Ascending aorta (tissue), 2 donors: ENCODE data around the gene SEPTIN10. TPM values are rescaled to one million over a fixed set of nuclear protein-coding genes. Genes with fewer than 3 reads are reported as not detected.

Source experiments
- DNase-seq, 2 donors: peaks; one replicate each; pipeline ENCODE4 v3.0.0-alpha.2; 2019; ENCODE audit warnings: low spot score in 2 of 2
- H3K27ac ChIP-seq, 2 donors: fragments of 200-600 bp; sonication (generic); one replicate each; pipeline ENCODE4 v1.5.1; 2016 to 2017; ENCODE audit warnings: mild to moderate bottlenecking in 1 of 2
- H3K27me3 ChIP-seq: fragments of 200-600 bp; sonication (generic); one replicate; pipeline ENCODE4 v1.5.1; 2017
- H3K36me3 ChIP-seq, 2 donors: fragments of 200-600 bp; sonication (generic); one replicate each; pipeline ENCODE4 v1.5.1; 2016
- H3K4me1 ChIP-seq, 2 donors: fragments of 200-600 bp; sonication (generic); one replicate each; pipeline ENCODE4 v1.5.1; 2016 to 2017; ENCODE audit warnings: mild to moderate bottlenecking in 1 of 2
- H3K4me3 ChIP-seq, 2 donors: fragments of 200-600 bp; sonication (generic); one replicate each; pipeline ENCODE4 v1.5.1; 2016 to 2017; ENCODE audit warnings: mild to moderate bottlenecking in 1 of 2
- H3K9me3 ChIP-seq, 2 donors: fragments of 200-600 bp; sonication (generic); one replicate each; pipeline ENCODE4 v1.5.1; 2016
- intact Hi-C: fragments of 100-400 bp; cut with DNase I; formaldehyde crosslinking; loops from one replicate; pipeline ENCODE4 v1.15.1; 2023
- total RNA-seq: library from RNA; depleted of rRNA; stranded (reverse); fragments of >200 nt; gene quantifications from one replicate; pipeline ENCODE4 v1.1.0, GENCODE V29; 2016
- TF ChIP-seq, protein P1 (sequence below), 3 experiments: fragments of 200-600 bp in 2 of 3; fragments of 450-650 bp in 1 of 3; sonication (generic) in 2 of 3; IDR thresholded peaks; one replicate each; pipeline ENCODE4 v1.5.1; 2016 to 2019; ENCODE audit warnings: antibody characterized with exemption in 3 of 3, mild to moderate bottlenecking in 1 of 3, moderate library complexity in 1 of 3

SEPTIN10 gene
- total RNA-seq, 1 donor from 2014 or later = 59.0 TPM

DNA sequence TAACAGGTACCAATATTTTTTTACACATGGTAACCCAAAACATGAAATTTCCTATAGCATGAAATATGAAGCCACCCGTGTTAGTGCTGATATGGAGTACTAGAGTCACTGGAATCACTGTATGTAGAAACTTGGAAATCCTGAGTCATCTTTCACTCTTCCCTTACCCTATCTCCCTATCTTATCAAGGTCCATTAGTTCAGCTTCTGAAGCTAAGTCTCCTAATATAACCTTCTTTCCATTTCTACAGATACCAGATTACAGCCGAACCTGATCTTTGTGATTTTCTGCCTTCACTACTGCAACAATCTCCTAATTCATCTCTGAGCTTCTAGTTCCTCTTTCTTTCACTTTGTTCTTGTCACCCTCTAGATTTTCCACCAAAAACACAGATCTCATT is 59.0 kb downstream of the SEPTIN10 start:
- H3K27me3 ChIP-seq = no peaks in the 10 kb centered on the region
- no peaks in the 10 kb centered on the region for H3K4me1 ChIP-seq
- no peak overlapping the region for H3K27ac ChIP-seq
- no peak overlapping the region for H3K4me3 ChIP-seq
- intact Hi-C loops = no loop called here
- peaks cover 8 to 22% of the 10 kb centered on the region in 2 donors for H3K36me3 ChIP-seq
- H3K9me3 ChIP-seq = no peaks in the 10 kb centered on the region
- TF ChIP-seq, protein P1, sequence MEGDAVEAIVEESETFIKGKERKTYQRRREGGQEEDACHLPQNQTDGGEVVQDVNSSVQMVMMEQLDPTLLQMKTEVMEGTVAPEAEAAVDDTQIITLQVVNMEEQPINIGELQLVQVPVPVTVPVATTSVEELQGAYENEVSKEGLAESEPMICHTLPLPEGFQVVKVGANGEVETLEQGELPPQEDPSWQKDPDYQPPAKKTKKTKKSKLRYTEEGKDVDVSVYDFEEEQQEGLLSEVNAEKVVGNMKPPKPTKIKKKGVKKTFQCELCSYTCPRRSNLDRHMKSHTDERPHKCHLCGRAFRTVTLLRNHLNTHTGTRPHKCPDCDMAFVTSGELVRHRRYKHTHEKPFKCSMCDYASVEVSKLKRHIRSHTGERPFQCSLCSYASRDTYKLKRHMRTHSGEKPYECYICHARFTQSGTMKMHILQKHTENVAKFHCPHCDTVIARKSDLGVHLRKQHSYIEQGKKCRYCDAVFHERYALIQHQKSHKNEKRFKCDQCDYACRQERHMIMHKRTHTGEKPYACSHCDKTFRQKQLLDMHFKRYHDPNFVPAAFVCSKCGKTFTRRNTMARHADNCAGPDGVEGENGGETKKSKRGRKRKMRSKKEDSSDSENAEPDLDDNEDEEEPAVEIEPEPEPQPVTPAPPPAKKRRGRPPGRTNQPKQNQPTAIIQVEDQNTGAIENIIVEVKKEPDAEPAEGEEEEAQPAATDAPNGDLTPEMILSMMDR (IDR thresholded peaks at IDR 0.05) = no peak
- DNase-seq = no peak

DNA sequence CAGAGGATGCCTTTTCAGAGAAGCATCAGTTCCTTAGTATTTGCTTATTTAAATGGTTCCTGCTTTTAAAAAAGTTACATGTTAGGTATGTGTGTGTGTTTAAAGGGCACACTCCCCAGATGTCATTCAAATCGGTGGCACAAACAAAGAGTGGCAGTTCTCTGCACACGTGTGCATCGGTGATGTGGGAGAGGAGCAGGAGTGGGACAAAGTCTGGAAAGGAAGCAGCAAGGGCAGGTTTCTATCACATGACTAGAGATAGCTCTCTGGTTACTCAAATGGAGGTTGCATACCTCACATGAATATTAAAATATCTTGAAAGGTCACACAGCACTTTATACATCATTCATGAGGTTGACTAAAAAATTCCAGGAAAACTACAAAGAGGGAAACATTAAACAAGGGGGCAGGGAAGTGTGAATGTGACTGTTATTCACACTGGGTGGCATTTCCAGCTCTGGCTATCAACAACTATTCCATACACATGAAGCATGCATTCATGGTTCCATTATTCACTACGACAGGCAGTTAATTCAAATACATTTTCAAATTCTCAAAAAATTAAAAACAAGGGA is 64.7 kb downstream of the SEPTIN10 start:
- H3K9me3 ChIP-seq = no peaks in the 10 kb centered on the region
- H3K4me3 ChIP-seq = no peak overlapping the region
- no peaks in the 10 kb centered on the region for H3K27me3 ChIP-seq
- peaks cover 8 to 24% of the 10 kb centered on the region in 2 donors for H3K36me3 ChIP-seq
- DNase-seq = no peak
- TF ChIP-seq, protein P1 (IDR thresholded peaks at IDR 0.05) = no peak
- intact Hi-C loops = no loop called here
- peaks cover 0 to 3% of the 10 kb centered on the region in 2 donors for H3K4me1 ChIP-seq
- H3K27ac ChIP-seq = peak overlapping the region in 1 of 2 donors; percentile 8

DNA sequence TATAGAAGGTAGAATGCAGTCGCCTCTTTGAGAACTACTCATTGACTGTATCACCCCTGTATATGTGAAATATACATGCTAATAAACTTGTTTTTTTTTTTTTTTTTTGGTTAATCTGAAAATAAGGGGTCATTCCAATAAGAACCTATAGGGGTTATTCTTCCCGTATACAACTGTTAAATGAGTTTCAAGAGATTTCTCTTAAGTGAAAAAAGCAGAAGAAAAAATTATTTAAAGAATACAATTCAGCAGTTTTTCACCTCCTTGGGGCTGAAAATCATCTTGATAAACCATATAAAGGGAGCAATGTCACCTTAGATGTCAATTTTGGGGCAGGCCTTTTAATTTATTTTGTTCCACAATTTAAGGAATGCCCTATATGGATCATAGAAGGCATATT is 66.5 kb downstream of the SEPTIN10 start:
- intact Hi-C loops = loop anchor here (2.0 kb wide), 1 partner anchor 66 kb away; the partner anchor contains the start of gene SEPTIN10
- H3K4me3 ChIP-seq = no peak overlapping the region
- H3K27me3 ChIP-seq = no peaks in the 10 kb centered on the region
- no peak for DNase-seq
- H3K9me3 ChIP-seq = no peaks in the 10 kb centered on the region
- H3K4me1 ChIP-seq = peaks cover 0 to 3% of the 10 kb centered on the region in 2 donors
- no peak overlapping the region for H3K27ac ChIP-seq
- peaks cover 4 to 16% of the 10 kb centered on the region in 2 donors for H3K36me3 ChIP-seq
- TF ChIP-seq, protein P1 (IDR thresholded peaks at IDR 0.05) = no peak

DNA sequence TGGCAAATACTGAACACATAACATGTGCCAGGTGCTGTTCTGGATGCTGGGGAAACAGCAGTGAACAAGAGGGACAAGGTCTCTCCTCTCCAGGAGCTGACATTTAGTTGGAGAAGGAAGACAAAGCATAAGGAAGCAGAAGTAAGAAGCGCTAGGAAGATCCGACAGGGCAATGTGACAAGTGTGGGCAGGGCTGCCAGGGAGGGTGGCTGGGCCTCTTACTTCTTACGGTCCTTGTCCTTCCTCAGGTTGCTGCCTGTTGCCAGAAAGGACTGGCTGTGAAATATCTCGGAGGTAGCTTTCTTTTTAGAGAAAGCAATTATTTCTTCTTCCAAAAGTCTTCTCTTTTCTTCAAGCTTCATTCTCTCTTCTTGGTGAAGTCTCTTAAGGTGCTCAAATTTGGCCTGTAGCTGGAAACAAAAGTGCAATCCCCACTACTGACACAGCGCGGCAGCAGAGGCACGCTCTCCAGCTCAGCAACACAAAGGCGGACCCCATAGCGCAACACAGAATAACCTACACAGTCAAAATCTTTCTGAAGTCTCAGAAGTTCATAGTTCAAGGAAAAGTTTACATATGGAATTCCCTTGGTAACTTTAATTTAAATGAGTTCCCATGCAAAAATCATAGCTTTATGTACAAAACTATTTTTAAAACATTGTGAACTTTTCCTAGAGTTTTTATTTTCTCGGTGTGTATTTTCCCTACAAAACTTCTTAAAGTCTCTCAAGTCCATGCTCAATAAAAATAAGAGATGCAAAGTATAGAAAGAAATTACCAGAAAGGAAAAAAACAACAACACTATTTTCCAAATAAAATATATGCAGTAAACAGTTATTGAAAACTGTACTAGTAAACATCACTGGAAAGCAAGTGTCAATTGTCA is 67.7 kb downstream of the SEPTIN10 start:
- peak in 1 of 2 donors; percentile 76 for DNase-seq
- H3K27ac ChIP-seq = no peak overlapping the region

DNA sequence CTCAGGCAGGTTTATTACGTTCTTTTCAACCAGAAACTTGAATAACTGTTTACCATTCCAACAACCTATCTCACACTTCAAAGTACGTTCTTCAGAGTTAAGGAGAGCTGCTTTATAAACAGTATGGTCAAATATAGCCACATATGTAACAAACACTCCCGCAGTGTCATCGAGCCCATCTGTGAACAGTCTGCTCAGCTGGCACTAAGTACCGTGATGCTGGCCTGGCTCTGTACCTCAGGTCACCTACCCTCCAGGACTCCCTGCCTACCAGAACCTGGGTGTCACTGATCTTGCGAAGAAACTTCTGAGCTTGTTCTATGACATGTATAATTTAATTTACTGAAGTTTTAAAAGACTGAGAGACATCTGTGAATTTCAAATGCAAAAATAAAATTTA is 71.4 kb downstream of the SEPTIN10 start:
- TF ChIP-seq, protein P1 (IDR thresholded peaks at IDR 0.05) = no peak
- Histone ChIP-seq H3K27ac (no peak overlapping the region), H3K4me3 (no peak overlapping the region), H3K4me1 (peaks cover 0 to 3% of the 10 kb centered on the region in 2 donors), H3K9me3 (no peaks in the 10 kb centered on the region), H3K36me3 (peaks cover 0 to 13% of the 10 kb centered on the region in 2 donors), H3K27me3 (no peaks in the 10 kb centered on the region)
- intact Hi-C loops = no loop called here
- DNase-seq = no peak

More for the DNA sequence above, 67.7 kb downstream of the SEPTIN10 start:
- H3K4me1 ChIP-seq = peaks cover 0 to 3% of the 10 kb centered on the region in 2 donors
- TF ChIP-seq, protein P1 (IDR thresholded peaks at IDR 0.05) = peak; percentile 91 to 96 (median 92)
- H3K36me3 ChIP-seq = peaks cover 0 to 13% of the 10 kb centered on the region in 2 donors
- no peak overlapping the region for H3K4me3 ChIP-seq
- H3K9me3 ChIP-seq = no peaks in the 10 kb centered on the region
- no peaks in the 10 kb centered on the region for H3K27me3 ChIP-seq
- intact Hi-C loops = loop anchor here (1.0 to 2.0 kb wide), 3 partner anchors 67 to 190 kb away; partner anchors contain the start of gene SEPTIN10
